IMR-90 (cell line): ENCODE data around the gene TP73. TPM values are rescaled to one million over a fixed set of nuclear protein-coding genes. Genes with fewer than 3 reads are reported as not detected.

Source experiments
- ATAC-seq: fragments of 200-7000 bp; cut with Tn5 transposase; 2 replicates; pipeline ENCODE4 v1.9.1; 2020; ENCODE audit warnings: low read depth, mild to moderate bottlenecking, moderate library complexity
- BruUV-seq: library from RNA; stranded (reverse); fragments of 400-500 nt; replicated peaks from 2 replicates; lab custom pipeline; 2021; lab: Mats Ljungman, UMichigan
- CTCF ChIA-PET: fragments of 300-600 bp; formaldehyde crosslinking; extraction: SDS; loops from one replicate; lab custom pipeline; 2021; ENCODE audit warnings: antibody characterized with exemption; lab: Yijun Ruan, JAX
- POLR2A ChIA-PET: fragments of 300-600 bp; sonication (Branson Sonifier 250); formaldehyde crosslinking; loops from one replicate; lab custom pipeline; 2022; ENCODE audit warnings: antibody characterized with exemption; ENCODE audit not compliant: unreplicated experiment; lab: Charles Lee
- DNase-seq: peaks from one replicate; pipeline ENCODE4 v3.0.0; 2013
- H2AFZ ChIP-seq: replicated peaks from 2 replicates; pipeline ENCODE3; 2013; ENCODE audit warnings: low read length, mild to moderate bottlenecking; ENCODE audit not compliant: poor library complexity
- H2AK5ac ChIP-seq: 2 replicates; pipeline ENCODE4 v1.6.1; 2013; ENCODE audit warnings: low read depth, low read length, inconsistent platforms
- H2AK9ac ChIP-seq: replicated peaks from 2 replicates; pipeline ENCODE3; 2013; ENCODE audit warnings: mild to moderate bottlenecking, low read depth, low read length, moderate library complexity; ENCODE audit not compliant: poor library complexity
- H2BK120ac ChIP-seq: 2 replicates; pipeline ENCODE4 v1.6.1; 2013; ENCODE audit warnings: low read depth, low read length, inconsistent platforms
- H2BK15ac ChIP-seq: 3 replicates; pipeline ENCODE4 v1.6.1; 2013; ENCODE audit warnings: low read depth, low read length, inconsistent platforms
- H2BK20ac ChIP-seq: 2 replicates; pipeline ENCODE4 v1.6.1; 2013; ENCODE audit warnings: low read depth, mild to moderate bottlenecking, inconsistent platforms, low read length, moderate library complexity
- H2BK5ac ChIP-seq: 2 replicates; pipeline ENCODE4 v1.6.1; 2013; ENCODE audit warnings: mild to moderate bottlenecking, low read depth, low read length, inconsistent platforms; ENCODE audit not compliant: poor library complexity, severe bottlenecking
- H3K14ac ChIP-seq: replicated peaks from 2 replicates; pipeline ENCODE4 v1.6.1; 2013; ENCODE audit warnings: low read depth, low read length, inconsistent platforms
- H3K18ac ChIP-seq: 2 replicates; pipeline ENCODE4 v1.6.1; 2013; ENCODE audit warnings: low read depth, low read length, control low read depth
- H3K23ac ChIP-seq: 2 replicates; pipeline ENCODE4 v1.6.1; 2013; ENCODE audit warnings: low read depth, low read length, inconsistent platforms
- H3K27ac ChIP-seq: 2 replicates; pipeline ENCODE4 v1.5.1; 2013; ENCODE audit warnings: mild to moderate bottlenecking, control low read depth, low read length; ENCODE audit not compliant: insufficient read depth
- H3K27me3 ChIP-seq: 2 replicates; pipeline ENCODE4 v1.6.1; 2013; ENCODE audit warnings: low read length; ENCODE audit not compliant: control insufficient read depth, insufficient read depth
- H3K36me3 ChIP-seq: 2 replicates; pipeline ENCODE4 v1.6.1; 2013; ENCODE audit warnings: low read length, mixed read lengths; ENCODE audit not compliant: control insufficient read depth, insufficient read depth
- H3K4ac ChIP-seq: 2 replicates; pipeline ENCODE4 v1.6.1; 2013; ENCODE audit warnings: low read depth, low read length, inconsistent platforms
- H3K4me1 ChIP-seq: 2 replicates; pipeline ENCODE4 v1.6.1; 2013; ENCODE audit warnings: low read length, mixed read lengths; ENCODE audit not compliant: control insufficient read depth, insufficient read depth
- H3K4me2 ChIP-seq: 2 replicates; pipeline ENCODE4 v1.6.1; 2013; ENCODE audit warnings: low read depth, mild to moderate bottlenecking, control low read depth, low read length, moderate library complexity
- H3K4me3 ChIP-seq: 2 replicates; pipeline ENCODE4 v1.5.1; 2013; ENCODE audit warnings: low read depth, mild to moderate bottlenecking, control low read depth, low read length, moderate library complexity; ENCODE audit not compliant: insufficient read depth
- H3K56ac ChIP-seq: 2 replicates; pipeline ENCODE4 v1.6.1; 2013; ENCODE audit warnings: low read length, inconsistent platforms; ENCODE audit not compliant: insufficient read depth; ENCODE audit errors: extremely low read depth
- H3K79me1 ChIP-seq, 2 experiments: 2 replicates each; pipeline ENCODE4 v1.6.1; 2013; ENCODE audit warnings: low read length in 2 of 2, inconsistent platforms in 1 of 2, low read depth in 1 of 2
- H3K9ac ChIP-seq: 2 replicates; pipeline ENCODE4 v1.6.1; 2013; ENCODE audit warnings: low read depth, low read length, control low read depth
- H3K9me1 ChIP-seq: 2 replicates; pipeline ENCODE4 v1.6.1; 2013; ENCODE audit warnings: low read length, inconsistent platforms; ENCODE audit not compliant: insufficient read depth
- H3K9me3 ChIP-seq: 2 replicates; pipeline ENCODE4 v1.6.1; 2013; ENCODE audit warnings: low read length; ENCODE audit not compliant: control insufficient read depth, insufficient read depth
- H4K20me1 ChIP-seq: 2 replicates; pipeline ENCODE4 v1.6.1; 2013; ENCODE audit warnings: low read length, inconsistent platforms; ENCODE audit not compliant: insufficient read depth
- H4K5ac ChIP-seq: 2 replicates; pipeline ENCODE4 v1.6.1; 2013; ENCODE audit warnings: mild to moderate bottlenecking, low read depth, low read length, control low read depth
- H4K8ac ChIP-seq, 2 experiments: 2 replicates each; pipeline ENCODE4 v1.6.1; 2013; ENCODE audit warnings: low read depth in 2 of 2, low read length in 2 of 2, control low read depth in 1 of 2, inconsistent platforms in 1 of 2
- H4K91ac ChIP-seq: 2 replicates; pipeline ENCODE4 v1.6.1; 2013; ENCODE audit warnings: low read depth, low read length, inconsistent platforms; ENCODE audit not compliant: insufficient read depth
- MXI1 ChIP-seq: IDR thresholded peaks from 2 replicates; pipeline ENCODE4 v1.6.1; 2012; ENCODE audit warnings: low read depth, mild to moderate bottlenecking, low read length, moderate library complexity, borderline replicate concordance
- POLR2A ChIP-seq: IDR thresholded peaks from 2 replicates; pipeline ENCODE4 v1.6.1; 2012; ENCODE audit warnings: mild to moderate bottlenecking, low read depth, low read length
- SMC3 ChIP-seq: fragments of 150-350 bp; IDR thresholded peaks from 2 replicates; pipeline ENCODE4 v1.6.1; 2016; ENCODE audit warnings: low read depth, mild to moderate bottlenecking, antibody characterized with exemption, low read length, moderate library complexity
- USF2 ChIP-seq: fragments of 150-350 bp; IDR thresholded peaks from 2 replicates; pipeline ENCODE4 v1.6.1; 2017; ENCODE audit warnings: mild to moderate bottlenecking, antibody characterized with exemption, low read length, low read depth
- WGBS, 2 experiments: methylation state at CpG; one replicate each; pipeline versions ENCODE4 v1.1.5 to v1.1.7; 2013; ENCODE audit warnings: missing lambda C conversion rate in 2 of 2; ENCODE audit not compliant: insufficient read length in 1 of 2; ENCODE audit errors: extremely low coverage in 2 of 2; 5-methylcytosine and 5-hydroxymethylcytosine counted together
- dilution Hi-C: fragments of 300-500 bp; cut with HindIII; formaldehyde crosslinking; loops from one replicate; pipeline ENCODE4 v1.14.3; 2018; ENCODE audit warnings: low sequenced_read_pairs; ENCODE audit not compliant: unreplicated experiment
- in situ Hi-C: fragments of 300-500 bp; cut with MboI; formaldehyde crosslinking; loops from 3 replicates; pipeline ENCODE4 v1.14.3; 2019; ENCODE audit warnings: low sequenced_read_pairs, inconsistent platforms, mixed read lengths
- intact Hi-C: fragments of 100-400 bp; cut with micrococcal nuclease; formaldehyde crosslinking; loops from 2 replicates; pipeline ENCODE4 v1.10.0; 2022
- polyA plus RNA-seq, 3 experiments: library from polyadenylated mRNA; depleted of rRNA; stranded (reverse); fragments of >200 nt; gene quantifications; 2 replicates each; pipeline ENCODE4 v1.2.3, GENCODE V29; 2012; ENCODE audit warnings: low replicate concordance in 1 of 3
- total RNA-seq: library from RNA; depleted of rRNA; stranded (reverse); fragments of >200 nt; gene quantifications from 2 replicates; pipeline ENCODE4 v1.2.3, GENCODE V29; 2012

Gene TP73
- total and polyA plus RNA-seq, 2 of the 4 experiments (the other 2 are of a cell fraction): not detected

GRCh38 chr1:3681231-3681897, 29.0 kb downstream of the TP73 start:
- TF ChIP-seq POLR2A (no peak), USF2 (no peak), SMC3 (no peak), MXI1 (no peak)
- no peaks in the 10 kb centered on the region for H4K20me1 ChIP-seq
- no peaks in the 10 kb centered on the region for H3K9me3 ChIP-seq
- no peak overlapping the region for H3K27ac ChIP-seq
- no peak overlapping the region for H2BK120ac ChIP-seq
- 83% methylated on average over 5 of the region's 19 CpGs; no CpG with 5 or more reads in 1 of the 2 experiments for WGBS, 2 experiments
- no peak overlapping the region for H3K56ac ChIP-seq
- no peak overlapping the region for H4K5ac ChIP-seq
- CTCF ChIA-PET: no interaction called here
- no TSS peak for BruUV-seq
- H3K4me3 ChIP-seq: no peak overlapping the region
- DNase-seq (no peak), ATAC-seq (no peak)
- H3K4ac ChIP-seq: no peak overlapping the region
- H2BK20ac ChIP-seq: no peak overlapping the region
- H2AK9ac ChIP-seq: no peak overlapping the region
- in situ Hi-C loops: no loop called here
- no peak overlapping the region for H3K9ac ChIP-seq
- POLR2A ChIA-PET: no interaction called here
- peaks cover 9% of the 10 kb centered on the region; the same call in 1 of the 2 replicates for H3K27me3 ChIP-seq
- H3K4me1 ChIP-seq: no peaks in the 10 kb centered on the region
- no peak overlapping the region for H4K91ac ChIP-seq
- no peak overlapping the region for H4K8ac ChIP-seq
- H3K9me1 ChIP-seq: no peaks in the 10 kb centered on the region
- H3K36me3 ChIP-seq: no peaks in the 10 kb centered on the region
- no peak overlapping the region for H3K14ac ChIP-seq
- no peak overlapping the region for H2BK15ac ChIP-seq
- H3K4me2 ChIP-seq: no peak overlapping the region
- H2BK5ac ChIP-seq: no peak overlapping the region
- no peaks in the 10 kb centered on the region for H3K79me1 ChIP-seq
- H2AFZ ChIP-seq: no peak overlapping the region
- no peak overlapping the region for H3K18ac ChIP-seq
- dilution Hi-C loops: no loop called here
- intact Hi-C loops: no loop called here
- no peak overlapping the region for H3K23ac ChIP-seq
- no peak overlapping the region for H2AK5ac ChIP-seq
